T follicular helper cell (primary cell): ENCODE data around the gene GMDS.

Experiments used
- DNase-seq: peaks from one replicate; pipeline ENCODE4 v3.0.0-alpha.2; 2020; ENCODE audit warnings: low read depth

Gene GMDS

DNA sequence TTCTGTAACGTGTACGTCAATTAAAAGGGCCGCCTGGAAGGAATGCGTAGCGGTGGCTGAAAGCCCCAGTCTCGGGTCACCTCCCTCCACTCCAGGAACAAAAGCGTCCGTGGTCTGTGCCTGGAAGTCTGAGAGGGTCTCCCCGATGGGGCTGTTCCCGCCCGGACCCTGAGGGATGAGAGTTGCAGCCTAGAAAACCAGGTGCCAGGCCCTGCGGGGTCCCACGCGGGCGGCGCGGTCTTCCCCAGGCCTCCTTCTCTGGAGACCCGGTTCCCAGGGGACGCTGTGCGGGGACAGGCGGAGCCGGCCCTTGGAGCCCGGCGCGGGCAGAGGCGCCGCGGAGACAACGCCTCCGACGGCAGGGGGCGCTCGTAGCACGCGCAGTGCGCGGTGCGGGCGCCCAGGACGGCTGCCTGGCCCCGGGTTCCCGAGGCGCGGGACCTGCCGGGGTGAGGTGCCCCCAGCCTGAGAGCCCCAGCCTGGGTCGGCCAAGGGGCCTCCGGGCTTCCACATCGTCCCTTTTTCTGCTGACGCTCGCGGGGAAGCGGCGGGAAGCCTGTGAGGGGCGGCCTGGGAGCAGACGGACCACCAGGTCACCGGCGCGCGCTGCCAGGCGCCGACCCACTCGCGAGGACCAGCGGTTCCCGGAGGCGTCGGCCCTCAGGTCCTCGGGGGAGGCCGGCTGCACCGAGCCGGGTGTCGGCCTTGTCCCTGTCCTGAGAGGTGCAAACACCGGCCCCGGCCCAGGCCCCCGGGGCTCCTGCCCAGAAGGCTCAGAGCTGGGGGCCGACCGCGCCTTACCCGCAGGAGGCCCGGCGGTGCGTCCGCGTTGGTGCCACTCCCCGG is 641.0 kb downstream of the GMDS start:
- DNase-seq, result peak; percentile 31

DNA sequence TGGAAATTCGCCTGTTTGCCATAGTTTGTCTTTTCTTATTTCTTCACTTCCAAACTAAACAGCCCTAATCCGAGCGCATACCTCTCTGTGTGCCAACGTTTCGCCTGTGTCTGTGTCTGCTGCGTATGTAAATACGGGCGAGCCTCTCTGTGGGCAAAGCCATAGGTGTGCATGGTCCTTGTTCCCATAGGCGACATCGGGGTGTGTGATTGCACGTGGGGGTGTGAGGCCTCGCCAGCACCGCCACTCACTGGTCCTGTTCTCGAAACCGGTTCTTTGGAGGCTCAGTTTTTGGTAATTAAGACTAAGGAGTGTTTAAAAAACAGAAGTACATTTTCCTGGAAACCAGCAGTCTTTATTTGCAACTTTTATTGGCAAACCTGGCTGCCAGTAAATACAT is 641.7 kb downstream of the GMDS start:
- DNase-seq, result no peak

DNA sequence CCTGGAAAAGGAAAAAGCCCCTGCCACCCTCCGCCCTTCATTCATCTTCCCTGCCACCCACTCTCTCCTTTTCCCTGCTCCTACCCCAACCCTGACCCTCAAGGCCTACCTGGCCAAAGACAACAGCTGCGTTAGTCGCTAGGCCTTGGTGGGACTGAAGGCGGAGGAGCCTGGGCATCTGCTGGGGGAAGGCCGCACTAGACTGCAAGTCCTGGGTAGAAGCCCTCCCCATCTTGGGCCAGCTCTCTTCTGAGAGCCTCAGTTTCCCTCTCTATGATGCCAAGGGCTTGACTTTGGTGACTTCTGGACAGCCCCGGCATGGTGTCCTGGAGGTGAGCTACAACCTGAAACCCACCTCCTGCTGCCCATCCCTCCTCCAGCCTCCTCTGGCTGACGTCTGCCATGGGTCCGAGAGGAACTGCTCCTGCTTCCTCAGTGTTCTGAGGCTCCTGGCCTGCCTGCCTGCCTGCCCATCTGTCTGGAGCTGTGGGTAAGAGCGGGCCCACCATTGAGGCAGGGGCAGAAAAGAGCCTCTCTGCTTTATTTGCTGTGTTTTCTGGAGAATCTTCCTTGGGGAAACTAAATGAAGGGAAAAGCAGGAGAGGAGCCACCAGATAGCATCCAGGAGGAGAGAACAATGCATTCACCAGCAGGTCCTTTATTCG is 643.2 kb downstream of the GMDS start:
- no peak for DNase-seq

DNA sequence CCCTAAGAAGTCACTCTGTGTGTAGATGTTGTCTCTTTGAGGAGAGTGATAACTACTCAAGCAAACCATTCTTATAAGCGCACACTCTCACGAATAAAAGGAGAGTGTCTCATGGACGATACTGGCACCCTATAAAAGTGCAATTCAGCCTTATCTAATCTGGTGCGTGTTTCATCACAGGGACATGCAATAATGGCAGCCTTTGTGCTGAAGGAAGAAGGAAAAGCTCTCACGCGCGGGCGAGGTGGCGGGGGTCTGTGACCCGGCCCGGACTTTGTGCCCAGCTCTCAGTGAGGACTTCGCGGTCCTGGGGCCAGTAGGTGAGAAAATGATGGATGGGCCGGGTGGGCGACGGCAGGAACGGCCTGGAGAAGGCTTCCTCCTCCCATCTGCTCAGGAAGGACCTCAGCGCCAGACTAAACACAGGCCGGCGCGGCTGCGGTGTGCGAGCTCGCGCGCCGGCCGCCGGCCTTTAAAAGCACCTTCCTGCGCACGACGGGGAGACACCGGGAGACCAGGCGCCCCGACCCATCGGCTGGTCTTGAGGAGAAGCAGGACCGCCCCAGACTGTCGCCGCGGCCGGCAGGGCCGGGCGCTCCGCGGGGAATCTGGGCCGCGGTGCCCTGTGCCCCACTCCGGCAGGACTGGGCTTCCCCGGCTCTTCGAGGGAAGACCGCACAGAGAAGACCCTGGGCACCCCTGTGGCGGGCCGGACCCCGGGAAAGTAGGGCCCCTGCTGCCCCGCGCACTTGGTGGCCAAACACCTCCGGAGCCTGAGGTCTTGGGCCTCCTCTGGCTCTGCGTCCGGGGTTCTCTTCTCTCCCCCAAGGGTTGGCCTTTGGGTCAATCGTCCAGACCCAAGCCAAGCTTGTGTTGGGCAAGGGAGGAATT is 644.0 kb downstream of the GMDS start:
- no peak for DNase-seq

DNA sequence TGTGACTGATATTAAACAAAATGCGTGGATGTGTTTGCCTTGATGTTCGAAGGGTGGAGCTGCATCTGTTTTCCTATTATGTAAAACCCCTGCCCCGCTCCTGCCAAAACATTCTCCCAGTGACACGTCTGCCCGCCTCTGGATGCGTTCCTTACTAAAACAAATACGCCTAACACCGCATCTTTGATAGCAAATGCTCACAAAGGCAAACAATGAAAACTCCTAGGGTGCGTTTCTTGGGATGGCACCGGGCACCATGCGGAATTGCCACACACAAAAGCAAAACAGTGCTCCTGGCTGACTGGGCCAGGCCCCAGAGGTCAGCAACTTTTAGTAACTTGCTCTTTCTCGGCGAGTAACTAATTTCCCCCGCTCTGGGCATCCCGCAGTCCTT is 644.6 kb downstream of the GMDS start:
- no peak for DNase-seq

DNA sequence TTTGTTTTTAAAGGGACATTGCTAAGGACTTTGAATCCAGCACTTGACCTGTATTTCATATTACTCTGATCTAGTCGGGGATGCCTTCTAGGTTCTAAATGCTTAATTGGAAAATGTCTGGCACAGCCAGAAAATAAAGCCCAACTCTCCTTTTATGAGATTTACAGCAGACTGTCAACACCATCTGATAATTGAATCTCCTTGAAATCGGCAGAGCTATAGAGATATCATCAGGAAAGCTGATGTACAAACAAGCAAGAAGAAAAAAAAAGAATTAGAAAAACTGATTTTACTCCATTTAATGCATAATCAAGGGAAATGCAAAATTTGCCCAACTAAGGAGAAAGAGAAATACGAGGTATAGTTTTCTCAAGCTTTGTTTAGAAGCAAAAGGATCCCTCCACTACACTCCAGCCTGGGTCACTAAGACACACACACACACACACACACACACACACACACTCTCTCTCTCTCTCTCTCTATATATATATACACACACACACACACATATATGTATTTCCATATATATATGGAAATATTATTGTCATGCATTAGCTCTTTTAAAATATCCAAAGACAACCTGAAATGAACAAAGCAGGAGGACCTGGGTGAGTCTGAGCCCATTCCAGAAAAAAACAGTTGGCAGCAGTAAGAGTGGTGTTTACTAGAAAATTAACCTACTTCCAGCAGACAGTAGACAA is 645.2 kb downstream of the GMDS start:
- no peak for DNase-seq

DNA sequence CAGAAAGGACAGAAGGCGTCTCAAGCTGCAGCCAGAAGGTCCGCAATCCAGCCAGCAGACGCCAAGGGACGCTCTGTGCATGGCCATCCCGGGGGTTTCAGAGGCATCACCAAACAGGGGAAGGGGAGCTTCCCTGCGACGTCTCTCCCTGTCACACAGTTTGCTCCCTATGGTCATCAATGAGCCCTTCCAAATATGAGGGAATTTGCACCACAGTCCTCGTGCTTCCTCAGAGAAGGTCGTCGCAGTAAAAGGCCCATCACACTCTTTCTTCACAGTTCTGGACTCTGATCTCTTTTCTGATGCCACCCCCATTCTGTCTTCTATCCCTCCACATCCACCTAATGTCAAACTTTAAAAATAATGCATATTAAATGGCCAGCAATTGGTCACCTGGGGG is 645.9 kb downstream of the GMDS start:
- no peak for DNase-seq

DNA sequence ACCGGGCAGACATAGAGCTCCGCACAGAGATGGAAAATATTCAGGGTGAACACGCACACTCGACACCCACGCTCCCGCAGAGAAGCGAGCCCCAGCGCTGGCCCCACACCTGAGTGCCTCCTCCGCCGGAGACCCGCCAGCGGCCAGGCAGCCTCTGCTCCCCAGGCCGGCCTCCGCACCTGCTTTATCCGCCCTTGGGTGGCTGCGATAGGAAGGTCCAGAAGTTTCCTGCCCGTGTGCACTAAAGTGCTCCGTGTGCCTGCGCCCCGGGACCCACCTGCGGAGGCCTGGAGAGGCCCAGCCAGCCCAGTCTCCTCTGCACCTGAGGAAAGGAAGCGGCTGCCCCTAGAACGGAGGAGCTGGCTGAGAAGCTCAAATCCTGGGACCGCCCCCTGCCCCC is 646.5 kb downstream of the GMDS start:
- DNase-seq, result no peak

DNA sequence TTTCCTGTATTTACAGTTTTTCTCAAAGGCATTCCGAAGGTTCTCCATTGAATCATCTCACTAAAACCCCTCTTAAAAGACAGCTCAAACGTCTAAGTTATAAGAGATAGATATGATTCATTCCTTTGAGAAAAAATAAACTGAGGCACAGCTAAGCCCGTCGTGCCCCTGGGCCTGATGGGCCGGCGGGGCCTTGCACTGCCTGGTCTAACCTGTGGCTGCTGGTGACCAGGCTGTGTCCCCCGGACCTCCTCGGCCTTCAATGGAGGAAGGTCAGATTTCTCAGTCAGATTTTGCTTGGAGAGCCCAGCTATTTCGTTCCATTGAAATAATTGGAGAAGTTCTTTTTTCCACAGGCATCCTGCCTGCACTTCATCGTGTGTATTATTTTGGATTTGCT is 647.0 kb downstream of the GMDS start:
- DNase-seq, result no peak

DNA sequence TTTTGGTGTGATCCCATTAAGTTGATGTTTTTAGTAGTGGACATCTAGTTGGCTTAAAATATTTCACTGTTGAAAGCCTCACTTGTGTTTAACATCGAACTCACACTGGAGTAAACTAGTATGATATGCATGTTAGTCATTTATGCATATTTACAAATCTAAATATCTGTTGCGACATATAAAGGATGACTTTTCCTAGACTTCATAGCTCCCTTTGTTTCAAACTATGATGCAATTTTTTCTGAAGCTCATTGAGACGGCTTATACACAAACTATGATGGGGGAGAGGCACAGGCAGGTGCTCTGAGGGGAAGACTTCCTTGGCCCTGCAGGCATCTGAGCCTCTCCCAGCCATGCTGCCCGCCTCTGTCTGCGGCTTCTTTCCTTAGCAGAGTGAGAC is 647.5 kb downstream of the GMDS start:
- DNase-seq, result no peak

DNA sequence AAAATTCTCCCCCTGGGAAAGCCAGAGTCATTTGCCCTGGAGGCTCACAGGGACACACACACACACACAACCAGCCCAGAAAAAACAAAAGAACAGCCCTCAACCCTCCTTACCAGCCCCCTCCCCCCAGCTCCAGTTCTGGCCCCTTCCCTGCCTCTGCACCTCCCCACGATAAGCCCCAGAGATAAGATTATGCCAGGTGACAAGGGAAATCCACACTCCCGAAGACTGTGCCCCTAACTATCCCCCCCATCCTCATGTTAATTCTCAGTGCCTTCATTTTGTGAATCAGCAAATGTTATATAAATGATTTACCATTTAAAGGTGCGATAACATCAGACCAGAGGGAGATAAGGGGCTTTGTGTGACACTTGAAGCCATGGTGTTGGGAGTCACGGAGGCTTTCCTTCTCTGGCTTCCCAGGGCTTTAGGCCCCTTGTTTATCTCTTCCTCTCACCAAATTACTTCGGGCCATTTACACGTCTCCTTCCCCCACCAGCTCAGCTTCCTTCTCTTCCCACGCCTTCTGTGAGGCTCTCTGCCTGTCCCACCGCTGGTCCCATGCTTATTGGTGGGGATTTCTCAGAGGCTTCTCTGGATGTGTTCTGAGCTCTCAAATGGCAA is 648.2 kb downstream of the GMDS start:
- DNase-seq, result no peak

DNA sequence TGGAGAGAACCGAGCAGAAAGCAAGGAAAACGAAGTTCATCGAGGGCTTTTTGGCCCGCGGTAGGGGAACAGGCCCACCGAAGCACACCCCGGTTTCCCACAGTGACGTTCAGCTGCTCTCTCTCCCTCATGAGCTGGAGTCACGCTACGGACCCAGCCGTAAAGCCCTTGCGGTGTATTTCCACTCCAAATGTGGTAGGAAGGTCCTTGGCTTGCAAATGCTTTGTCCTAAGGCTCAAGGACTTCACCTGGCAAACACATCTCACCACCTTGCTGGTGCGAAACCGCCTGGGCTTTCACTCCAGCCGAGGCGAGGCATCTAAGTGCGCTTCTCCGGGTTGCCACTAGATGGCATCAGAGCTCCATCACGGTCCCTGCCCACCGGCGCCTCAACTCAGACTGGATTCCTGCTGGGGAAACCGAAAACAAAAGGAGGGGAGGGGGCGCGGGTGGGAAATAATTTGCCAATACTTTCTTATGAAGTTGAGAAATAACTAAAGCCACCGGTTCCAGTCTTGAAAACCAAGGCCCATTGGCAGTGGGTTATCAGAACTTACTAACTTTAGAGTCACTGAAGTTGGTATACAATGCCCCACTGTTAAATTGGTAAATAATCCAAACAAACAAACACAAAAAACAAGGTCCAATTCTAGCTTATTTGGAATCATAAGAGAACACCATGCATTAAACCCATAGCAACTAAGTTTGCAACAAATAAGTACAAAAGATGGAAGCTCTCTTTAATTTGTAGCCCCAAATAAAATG is 649.1 kb downstream of the GMDS start:
- DNase-seq, result peak; percentile 46

DNA sequence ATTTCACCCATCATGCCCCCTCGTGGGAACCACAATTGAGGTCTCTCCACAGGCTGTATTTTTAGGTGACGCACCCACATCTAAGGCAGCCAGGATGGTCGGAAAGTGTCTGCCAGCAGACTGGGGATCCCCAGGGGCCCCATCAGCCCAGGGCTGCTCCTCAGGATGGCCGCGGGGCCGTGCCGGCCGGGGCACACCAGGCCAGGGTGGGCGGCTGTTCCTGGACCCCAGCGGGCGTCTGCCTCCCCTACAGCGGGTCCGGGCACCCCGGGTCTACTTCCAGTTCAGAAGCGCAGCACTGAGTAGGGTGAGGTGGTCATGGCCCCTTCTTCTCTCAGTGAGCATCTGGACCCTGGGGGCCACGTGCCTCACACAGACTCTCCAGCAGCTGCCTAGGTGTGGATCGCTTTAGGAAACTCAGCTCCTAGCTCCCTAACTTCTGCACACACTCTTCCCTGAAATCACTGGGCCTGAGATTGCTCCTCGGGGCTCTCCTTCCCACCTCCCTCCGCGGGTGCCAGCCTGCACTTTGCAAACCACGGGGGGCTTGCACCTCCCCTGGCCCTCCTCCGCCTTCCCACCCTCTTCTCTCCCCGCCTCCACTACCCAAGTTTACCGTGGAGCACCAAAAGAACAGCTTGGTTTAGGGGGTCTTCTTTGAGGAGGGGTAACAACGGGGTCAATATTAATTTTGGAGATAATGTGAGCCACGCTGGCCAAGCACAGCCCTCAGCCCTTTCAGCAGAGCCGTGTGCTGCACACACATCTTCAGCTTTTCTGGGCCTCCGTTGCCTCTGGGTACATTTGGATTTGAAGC is 649.9 kb downstream of the GMDS start:
- no peak for DNase-seq

DNA sequence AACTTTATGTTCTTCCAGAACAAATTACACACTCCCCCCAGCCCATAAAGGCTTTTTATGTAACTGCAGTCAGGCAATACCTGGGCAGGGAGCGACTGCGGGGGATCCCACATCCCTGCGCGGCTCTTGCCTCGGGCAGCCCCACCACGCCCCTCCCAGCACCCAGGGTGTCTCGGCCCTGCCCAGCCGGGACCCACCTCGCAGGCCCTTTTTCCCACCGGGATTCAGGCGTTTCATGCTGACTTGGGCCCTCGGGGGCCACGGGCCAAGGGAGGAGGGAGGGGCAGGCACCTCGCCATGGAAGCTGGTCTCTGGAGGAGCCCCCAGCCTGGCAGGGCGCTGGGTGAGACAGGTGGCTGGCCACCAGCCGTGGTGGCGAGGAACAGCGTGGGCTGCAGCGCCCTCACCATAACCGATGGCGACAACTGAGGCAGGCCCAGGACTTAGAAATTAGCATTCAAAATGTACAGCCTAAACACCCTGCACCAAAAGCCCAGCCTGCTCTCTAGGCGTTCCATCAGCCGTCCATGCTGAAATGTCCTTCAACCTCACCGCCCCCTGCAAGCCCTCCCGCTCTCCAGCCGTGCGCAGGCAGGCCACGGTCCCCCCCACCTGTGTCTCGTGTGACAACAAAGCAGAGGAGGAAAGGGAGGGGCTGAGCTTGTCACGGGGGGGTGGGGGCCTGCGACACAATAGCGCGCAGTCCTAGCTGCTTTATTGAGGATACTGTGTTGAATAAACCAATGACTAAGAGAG is 650.8 kb downstream of the GMDS start:
- DNase-seq, result no peak

DNA sequence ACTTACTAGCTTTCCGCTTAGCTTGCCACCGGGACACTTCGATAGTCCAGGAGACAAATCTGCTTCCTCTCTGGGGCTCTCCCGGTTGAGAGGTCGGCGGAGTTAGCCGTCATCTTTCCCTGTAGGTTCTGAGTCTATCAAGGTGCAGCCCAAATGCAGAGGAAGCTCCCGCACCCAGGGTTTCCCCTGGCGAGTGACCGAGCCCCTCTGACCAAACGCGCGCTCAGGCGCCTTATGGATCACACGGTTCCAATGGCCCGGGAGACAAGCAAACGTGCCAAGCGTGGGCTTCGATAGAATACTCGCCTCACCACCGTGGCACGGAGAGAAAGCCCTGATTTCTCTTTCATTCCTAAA is 651.5 kb downstream of the GMDS start:
- DNase-seq, result no peak

DNA sequence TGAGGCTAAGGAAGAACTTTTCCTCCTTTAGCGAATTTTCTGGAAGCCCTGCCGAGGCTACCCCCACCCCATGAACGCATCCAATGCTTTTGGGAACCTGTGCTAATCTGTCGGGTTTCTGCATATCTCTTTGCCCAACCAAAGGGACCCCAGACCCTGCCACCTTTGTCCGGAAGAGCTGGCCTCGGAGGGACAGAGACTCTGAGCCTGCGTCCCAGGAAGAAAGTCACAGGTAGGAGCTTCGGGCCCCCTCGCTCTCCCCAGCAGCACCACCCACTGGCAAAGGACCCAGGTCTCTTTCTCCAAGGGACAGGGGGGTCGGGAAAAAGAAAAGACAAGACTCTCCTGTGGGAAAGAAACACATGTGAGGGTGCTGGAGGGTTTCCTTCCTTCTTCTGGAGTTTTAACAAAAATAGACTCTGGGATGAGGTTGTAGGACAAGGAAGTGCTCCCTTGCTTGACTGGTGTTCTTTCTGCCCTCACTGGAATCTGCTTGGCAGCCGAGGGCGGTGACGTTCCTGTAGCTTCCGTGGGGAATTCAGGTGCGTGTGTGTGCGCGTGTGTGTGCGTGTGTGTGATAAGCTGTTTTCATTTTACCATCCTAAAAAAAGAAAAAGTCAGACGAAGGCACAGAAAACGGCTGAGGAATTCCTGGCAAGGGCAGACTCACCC is 652.0 kb downstream of the GMDS start:
- DNase-seq, result no peak

DNA sequence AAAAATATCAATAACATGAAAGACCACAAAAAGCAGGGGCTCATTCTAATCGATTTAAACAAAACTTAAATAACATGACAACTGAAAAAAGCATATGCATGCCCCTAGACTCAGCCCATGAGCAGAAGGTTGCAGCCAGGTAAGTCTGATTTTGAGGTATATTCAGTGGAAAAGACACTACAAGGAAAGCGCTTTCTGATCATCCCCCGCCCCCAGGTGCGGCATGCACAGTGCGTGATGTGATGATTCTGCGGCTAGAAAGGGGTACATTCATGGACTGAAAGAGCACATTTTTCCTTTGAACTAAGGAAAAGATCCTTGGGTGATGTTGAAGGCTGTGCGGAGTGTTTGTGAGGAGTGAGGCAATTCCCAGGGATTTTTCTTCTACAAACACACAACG is 652.6 kb downstream of the GMDS start:
- DNase-seq, result no peak

DNA sequence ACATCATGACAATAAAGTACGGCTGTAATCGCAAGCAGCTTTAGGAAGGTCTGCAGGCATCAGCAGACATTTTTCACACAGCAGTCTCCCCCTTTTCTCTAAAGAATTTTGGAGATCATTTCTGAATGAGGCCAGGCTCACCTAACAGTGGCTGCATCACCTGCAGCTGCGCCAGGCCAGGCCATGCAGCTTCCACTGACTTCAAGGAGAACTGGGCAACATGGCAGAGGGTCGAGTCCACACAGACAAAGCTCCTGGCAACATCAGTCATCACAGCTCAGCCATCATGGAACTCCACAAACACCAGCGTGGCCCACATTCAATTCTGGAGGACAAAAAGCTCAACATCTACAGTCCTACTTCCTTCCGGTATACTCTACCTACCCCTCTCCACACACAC is 653.5 kb downstream of the GMDS start:
- DNase-seq, result no peak

DNA sequence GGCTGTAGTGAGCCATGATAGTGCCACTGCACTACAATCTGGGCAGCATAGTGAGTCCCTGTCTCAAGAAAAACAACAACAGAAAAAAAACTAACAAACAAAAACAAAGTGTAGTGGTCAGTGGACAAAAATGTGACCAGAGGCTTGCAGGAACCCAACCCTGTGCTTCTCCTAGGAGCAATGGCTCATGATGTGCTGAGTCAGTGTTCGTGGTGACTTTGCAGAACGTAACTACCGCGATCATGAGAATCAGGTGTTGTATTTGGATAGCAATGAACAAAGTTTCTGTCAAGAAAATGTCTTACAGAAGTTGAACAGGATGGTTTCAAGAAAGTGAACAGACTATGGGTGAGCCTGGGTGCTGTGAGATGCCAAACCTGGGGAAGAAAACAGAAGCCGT is 654.2 kb downstream of the GMDS start:
- no peak for DNase-seq
